DMS 273 (cell line): ENCODE data around the gene CTNNA2.
"Not testable (repeated sequence)": the region's sequence is repeated elsewhere in the genome, so short reads cannot be mapped to it uniquely, and the experiment has no call there.

Experiments
- DNase-seq: peaks from one replicate; lab custom pipeline; 2025; ENCODE audit not compliant: unreplicated experiment; lab: John Stamatoyannopoulos, UW

Gene CTNNA2

GRCh38 chr2:80132281-80132680 is 619.4 kb downstream of the CTNNA2 start:
- DNase-seq: no peak

GRCh38 chr2:80135001-80135400 is 622.1 kb downstream of the CTNNA2 start:
- DNase-seq: peak; percentile 19

DNA sequence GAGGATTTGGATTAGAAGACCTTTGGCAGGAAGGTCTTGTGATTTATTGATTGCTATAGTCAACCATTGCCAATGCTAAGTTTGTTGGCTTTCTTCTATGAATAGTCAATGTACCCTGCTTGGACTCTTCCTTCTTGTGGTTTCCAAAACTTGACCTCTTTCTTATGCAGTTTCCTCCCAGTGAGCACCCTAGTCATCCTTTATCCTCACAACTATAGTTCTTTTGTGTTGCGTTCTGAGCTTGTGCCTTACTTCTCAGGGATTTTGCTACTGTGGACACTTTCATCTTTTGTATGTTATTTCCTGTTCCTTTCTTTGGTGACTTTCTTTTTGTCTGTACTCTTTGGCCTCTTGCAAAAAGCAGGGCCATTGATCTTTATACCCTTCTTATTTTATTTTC is 623.5 kb downstream of the CTNNA2 start:
- no peak for DNase-seq

DNA sequence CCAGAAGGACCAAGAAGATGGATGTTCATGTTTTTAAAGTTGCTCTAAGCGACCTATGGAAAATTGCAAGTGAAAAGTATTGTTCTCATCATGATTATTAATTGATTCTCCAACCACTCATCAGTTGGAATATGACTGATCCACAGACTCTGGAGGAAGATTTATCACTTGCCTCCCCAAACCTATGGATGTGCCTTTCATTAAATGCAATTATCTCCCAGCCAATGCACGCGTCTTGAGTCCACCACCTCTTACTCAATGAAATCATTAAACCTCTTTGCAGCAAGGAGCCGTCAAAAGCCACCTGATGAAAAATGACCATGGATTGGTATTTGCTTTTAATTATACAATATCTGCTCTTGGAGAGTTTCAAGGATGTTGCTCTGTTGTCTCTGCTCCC is 626.1 kb downstream of the CTNNA2 start:
- no peak for DNase-seq

DNA sequence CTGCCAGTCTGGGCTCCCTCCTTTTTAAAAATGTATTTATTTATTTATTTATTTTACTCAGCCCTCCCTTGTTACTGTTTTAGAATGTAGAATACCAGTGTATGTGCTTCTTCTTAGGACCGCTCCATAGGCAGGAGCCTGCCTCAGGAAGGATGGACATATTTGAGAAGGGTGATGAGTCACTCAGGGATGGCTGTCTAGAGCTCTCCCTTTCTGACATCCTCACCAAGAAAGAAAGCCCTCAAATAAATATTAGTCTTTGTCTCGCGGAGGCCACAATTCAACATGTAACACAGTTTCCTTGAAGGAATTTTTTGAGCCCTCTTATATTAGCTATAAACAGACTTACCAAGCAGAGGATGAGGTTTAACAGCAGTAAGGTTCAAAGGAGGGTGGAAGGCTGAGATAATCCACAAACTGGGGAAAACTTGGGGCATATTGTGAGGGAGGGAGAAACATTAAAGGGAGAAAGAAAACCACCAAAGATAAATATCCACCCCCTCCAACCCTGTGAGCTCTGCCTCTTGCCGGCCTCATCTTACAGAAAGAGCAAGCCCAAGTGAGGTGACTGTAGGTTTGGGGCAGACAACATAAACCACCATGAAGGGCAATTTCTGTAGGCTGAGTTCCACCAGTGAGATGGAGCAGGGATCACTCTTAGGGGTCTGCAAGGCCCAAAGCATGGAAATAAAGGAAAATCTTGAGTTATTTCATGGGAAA is 628.3 kb downstream of the CTNNA2 start:
- DNase-seq: no peak

GRCh38 chr2:80145499-80145898 is 632.6 kb downstream of the CTNNA2 start:
- no peak for DNase-seq

GRCh38 chr2:80146757-80147156 is 633.9 kb downstream of the CTNNA2 start:
- not testable (repeated sequence) for DNase-seq

DNA sequence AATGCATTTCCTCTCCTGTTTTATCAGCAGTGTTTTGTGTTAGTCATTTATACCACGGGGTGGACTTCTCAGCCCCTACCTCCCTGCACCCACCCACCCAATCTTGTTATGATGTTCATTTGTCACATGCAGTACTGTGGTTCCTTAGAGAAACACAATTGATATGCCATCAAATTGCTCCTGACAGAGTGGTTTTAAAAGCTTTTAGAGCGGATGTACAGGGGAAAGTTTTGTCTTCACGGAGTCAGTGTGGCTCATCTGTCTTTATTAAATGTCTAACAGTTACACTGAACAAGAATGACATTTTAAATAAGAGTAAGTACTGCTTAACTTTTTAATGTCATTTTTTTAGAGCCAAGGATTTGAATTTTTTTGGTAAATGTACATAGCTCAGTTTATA is 634.8 kb downstream of the CTNNA2 start:
- no peak for DNase-seq

GRCh38 chr2:80148906-80149305 is 636.1 kb downstream of the CTNNA2 start:
- no peak for DNase-seq

GRCh38 chr2:80149991-80150390 is 637.1 kb downstream of the CTNNA2 start:
- DNase-seq: peak; percentile 4

GRCh38 chr2:80151248-80151647 is 638.4 kb downstream of the CTNNA2 start:
- DNase-seq: no peak

- DNase-seq: no peak
These were observed 638.8 kb downstream of the CTNNA2 start for GRCh38 chr2:80151651-80152050.

- no peak for DNase-seq
These were observed 640.3 kb downstream of the CTNNA2 start for GRCh38 chr2:80153151-80153550.

- DNase-seq: no peak
These were observed 640.9 kb downstream of the CTNNA2 start for GRCh38 chr2:80153768-80154167.

- DNase-seq: no peak
These were observed 641.5 kb downstream of the CTNNA2 start for GRCh38 chr2:80154231-80154915.

GRCh38 chr2:80164375-80164774 is 651.5 kb downstream of the CTNNA2 start:
- DNase-seq: no peak

DNA sequence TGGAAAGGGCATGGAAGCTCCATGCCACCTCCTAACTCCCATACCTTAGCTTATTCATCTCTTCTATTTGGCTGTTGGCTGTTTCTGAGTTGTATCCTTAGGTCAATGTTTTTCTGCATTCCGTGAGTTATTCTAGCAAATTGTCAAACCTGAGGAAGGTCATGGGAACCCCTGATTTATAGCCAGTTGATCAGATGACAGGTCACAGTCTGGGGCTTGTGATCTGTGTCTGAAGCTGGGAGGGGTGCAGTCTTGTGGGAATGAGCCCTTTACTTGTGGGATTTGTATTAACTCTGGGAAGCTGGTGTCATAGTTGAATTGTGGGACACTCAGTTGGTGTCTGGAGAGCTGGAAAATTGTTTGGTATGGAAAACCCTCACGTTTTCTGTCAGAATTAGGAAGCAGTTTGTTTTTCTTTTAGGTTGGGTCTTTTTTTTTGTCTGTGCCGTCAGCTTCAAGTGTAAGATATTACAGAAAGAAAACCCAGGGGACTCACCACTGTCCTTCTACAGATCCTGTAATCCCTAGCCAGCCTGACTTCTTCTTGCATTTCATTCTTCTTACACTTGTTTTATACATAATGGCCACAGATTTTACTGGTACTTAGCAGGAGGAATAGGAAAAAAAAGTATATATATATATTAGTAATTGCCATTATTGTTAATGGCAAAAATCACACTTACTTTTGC is 653.8 kb downstream of the CTNNA2 start:
- no peak for DNase-seq

DNA sequence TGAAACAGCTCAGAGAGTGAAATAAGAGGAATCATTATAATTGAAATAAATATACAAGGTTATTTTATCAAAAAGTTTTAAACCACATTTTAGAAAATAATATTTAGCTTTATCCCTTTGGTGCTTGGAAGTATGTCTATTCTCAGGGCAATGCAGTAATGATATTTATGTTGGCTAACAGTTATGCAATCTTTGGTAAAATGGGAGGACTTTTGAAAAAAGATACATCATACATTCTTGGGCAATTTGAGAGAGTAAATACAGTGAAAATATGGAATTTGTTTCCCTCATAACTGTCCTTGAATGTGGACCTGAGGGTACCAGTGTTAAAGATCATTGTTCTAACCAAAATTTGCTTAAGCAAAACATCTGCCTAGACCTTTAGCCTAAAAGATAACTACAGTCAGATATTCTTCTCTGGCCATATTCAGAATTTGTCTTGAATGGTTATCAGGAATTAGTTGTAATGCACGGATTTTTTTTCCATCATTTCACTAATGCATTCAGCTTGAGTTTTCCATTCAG is 654.5 kb downstream of the CTNNA2 start:
- DNase-seq: no peak

GRCh38 chr2:80168037-80168436 is 655.2 kb downstream of the CTNNA2 start:
- no peak for DNase-seq

DNA sequence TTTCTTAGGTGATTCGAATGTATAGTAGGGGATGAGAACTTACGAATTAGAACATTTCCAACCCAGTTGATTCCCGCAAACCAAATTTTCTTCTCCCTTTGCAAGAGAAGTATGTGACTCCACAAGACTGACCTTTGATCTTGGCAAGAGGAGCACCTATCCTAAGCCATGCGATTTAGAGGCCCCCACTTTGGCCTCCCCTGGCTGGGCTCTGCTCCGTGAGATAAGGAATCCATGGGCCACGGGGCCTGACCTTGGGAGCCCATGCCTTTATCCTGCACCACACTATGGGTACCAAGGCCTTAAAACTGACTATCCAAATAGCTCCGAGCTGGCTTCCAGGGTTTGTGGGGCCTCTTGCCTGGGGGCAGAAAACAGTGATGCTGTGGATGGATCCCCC is 656.0 kb downstream of the CTNNA2 start:
- no peak for DNase-seq

- DNase-seq: no peak
These were observed 657.2 kb downstream of the CTNNA2 start for GRCh38 chr2:80169811-80170594.
